ENCODE measurements around the gene FAM240B. TPM values are rescaled to one million over a fixed set of nuclear protein-coding genes. Genes with fewer than 3 reads are reported as not detected.

The FAM240B gene
- total and polyA plus RNA-seq, 2 of the 8 experiments (the other 6 are each of a cell fraction or from before 2014, with no cell fraction given) = not detected

DNA sequence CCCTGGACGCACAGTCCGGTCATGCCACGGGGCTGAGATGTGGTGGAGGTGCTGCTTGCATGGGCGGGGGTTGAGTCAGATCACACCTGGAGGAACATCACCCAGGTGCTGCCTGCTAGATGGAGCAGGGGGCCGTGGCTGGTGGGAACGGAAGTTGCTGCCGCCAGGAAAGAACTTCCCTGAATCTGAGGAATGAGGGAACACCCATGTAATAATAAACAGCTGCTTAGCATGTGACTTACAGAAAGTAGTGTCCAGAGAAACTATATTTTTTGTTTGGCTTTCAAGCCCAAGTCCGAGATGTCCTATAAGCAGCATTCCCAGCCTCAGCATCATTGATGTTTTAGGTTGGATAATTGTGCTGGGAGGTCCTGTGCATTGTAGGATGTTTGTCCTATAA, 27.1 kb upstream of the FAM240B start (continued):
- TF ChIP-seq POU5F1 (IDR thresholded peaks at IDR 0.05; ENCODE audit: low read depth, low read length) (no peak), CHD2 (IDR thresholded peaks at IDR 0.05; ENCODE audit: low read length) (no peak), EP300 (IDR thresholded peaks at IDR 0.05; ENCODE audit: borderline replicate concordance in 1 of 2, low read depth in 2 of 2, low read length in 2 of 2) (no peak), SIN3A (conservative IDR thresholded peaks at IDR 0.05 in 1 of 2, IDR thresholded peaks at IDR 0.05 in 1 of 2; ENCODE audit: low read depth in 1 of 2, low read length in 2 of 2) (no peak), RBBP5 (IDR thresholded peaks at IDR 0.05; ENCODE audit: borderline replicate concordance, low read depth, low read length) (no peak)
- TF ChIP-seq, protein P1, sequence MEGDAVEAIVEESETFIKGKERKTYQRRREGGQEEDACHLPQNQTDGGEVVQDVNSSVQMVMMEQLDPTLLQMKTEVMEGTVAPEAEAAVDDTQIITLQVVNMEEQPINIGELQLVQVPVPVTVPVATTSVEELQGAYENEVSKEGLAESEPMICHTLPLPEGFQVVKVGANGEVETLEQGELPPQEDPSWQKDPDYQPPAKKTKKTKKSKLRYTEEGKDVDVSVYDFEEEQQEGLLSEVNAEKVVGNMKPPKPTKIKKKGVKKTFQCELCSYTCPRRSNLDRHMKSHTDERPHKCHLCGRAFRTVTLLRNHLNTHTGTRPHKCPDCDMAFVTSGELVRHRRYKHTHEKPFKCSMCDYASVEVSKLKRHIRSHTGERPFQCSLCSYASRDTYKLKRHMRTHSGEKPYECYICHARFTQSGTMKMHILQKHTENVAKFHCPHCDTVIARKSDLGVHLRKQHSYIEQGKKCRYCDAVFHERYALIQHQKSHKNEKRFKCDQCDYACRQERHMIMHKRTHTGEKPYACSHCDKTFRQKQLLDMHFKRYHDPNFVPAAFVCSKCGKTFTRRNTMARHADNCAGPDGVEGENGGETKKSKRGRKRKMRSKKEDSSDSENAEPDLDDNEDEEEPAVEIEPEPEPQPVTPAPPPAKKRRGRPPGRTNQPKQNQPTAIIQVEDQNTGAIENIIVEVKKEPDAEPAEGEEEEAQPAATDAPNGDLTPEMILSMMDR (IDR thresholded peaks at IDR 0.05; ENCODE audit: control extremely low read depth in 1 of 3, insufficient read depth in 1 of 3, low read depth in 1 of 3, low read length in 3 of 3) = no peak

Data from H1 (cell line).